GM10847 (cell line): Measurements from ENCODE around the gene ARID3C.
A peak's percentile ranks its signal among the peaks of the same experiment; 100 is the strongest.

Experiments used
- POLR2A ChIP-seq: IDR thresholded peaks from 2 replicates; pipeline ENCODE4 v1.6.1; 2011; ENCODE audit not compliant: insufficient read length; ENCODE audit errors: extremely low read depth

The ARID3C gene

GRCh38 chr9:34655394-34655793, 26.5 kb upstream of the ARID3C start:
- no peak for TF ChIP-seq POLR2A

- TF ChIP-seq POLR2A, result no peak
Observed at GRCh38 chr9:34654323-34655051, 25.6 kb upstream of the ARID3C start.

- no peak for TF ChIP-seq POLR2A
Observed at GRCh38 chr9:34653151-34654072, 24.5 kb upstream of the ARID3C start.

- no peak for TF ChIP-seq POLR2A
Observed at GRCh38 chr9:34652602-34653000, 23.7 kb upstream of the ARID3C start.

GRCh38 chr9:34651876-34652601, 23.2 kb upstream of the ARID3C start, which contains the start of gene IL11RA:
IL11RA (plus strand) TSS chr9:34652185; CDS start chr9:34655218, 3,033 bp downstream.
- no peak for TF ChIP-seq POLR2A

GRCh38 chr9:34651321-34651720, 22.5 kb upstream of the ARID3C start:
- TF ChIP-seq POLR2A, result no peak

- no peak for TF ChIP-seq POLR2A
Observed at GRCh38 chr9:34650816-34651215, 21.9 kb upstream of the ARID3C start.

GRCh38 chr9:34648673-34649072, 19.8 kb upstream of the ARID3C start:
- no peak for TF ChIP-seq POLR2A

GRCh38 chr9:34647651-34648050, 18.8 kb upstream of the ARID3C start:
- TF ChIP-seq POLR2A, result no peak

GRCh38 chr9:34647084-34647403, 18.2 kb upstream of the ARID3C start:
- no peak for TF ChIP-seq POLR2A

GRCh38 chr9:34646211-34647083, 17.6 kb upstream of the ARID3C start, which contains the start of gene GALT:
GALT (plus strand) TSS chr9:34646675; CDS start chr9:34646705, 30 bp downstream.
- TF ChIP-seq POLR2A, result peak; percentile 77

GRCh38 chr9:34644766-34645314, 16.0 kb upstream of the ARID3C start:
- no peak for TF ChIP-seq POLR2A

- TF ChIP-seq POLR2A, result no peak
Observed at GRCh38 chr9:34642679-34643078, 13.8 kb upstream of the ARID3C start.

GRCh38 chr9:34638138-34638445, 9.2 kb upstream of the ARID3C start:
- no peak for TF ChIP-seq POLR2A
